PC-9 (cell line): Measurements from ENCODE around the gene RTF2.

Experiments used
- EZH2 ChIP-seq: fragments of 200-600 bp; sonication (generic); IDR thresholded peaks from 2 replicates; pipeline ENCODE4 v1.8.0; 2017; ENCODE audit warnings: antibody characterized with exemption, low read depth
- TF ChIP-seq, protein P1 (sequence below): fragments of 200-600 bp; sonication (generic); conservative IDR thresholded peaks from 2 replicates; pipeline ENCODE4 v1.6.1; 2017; ENCODE audit warnings: mixed run types, antibody characterized with exemption, mild to moderate bottlenecking, moderate library complexity

DNA sequence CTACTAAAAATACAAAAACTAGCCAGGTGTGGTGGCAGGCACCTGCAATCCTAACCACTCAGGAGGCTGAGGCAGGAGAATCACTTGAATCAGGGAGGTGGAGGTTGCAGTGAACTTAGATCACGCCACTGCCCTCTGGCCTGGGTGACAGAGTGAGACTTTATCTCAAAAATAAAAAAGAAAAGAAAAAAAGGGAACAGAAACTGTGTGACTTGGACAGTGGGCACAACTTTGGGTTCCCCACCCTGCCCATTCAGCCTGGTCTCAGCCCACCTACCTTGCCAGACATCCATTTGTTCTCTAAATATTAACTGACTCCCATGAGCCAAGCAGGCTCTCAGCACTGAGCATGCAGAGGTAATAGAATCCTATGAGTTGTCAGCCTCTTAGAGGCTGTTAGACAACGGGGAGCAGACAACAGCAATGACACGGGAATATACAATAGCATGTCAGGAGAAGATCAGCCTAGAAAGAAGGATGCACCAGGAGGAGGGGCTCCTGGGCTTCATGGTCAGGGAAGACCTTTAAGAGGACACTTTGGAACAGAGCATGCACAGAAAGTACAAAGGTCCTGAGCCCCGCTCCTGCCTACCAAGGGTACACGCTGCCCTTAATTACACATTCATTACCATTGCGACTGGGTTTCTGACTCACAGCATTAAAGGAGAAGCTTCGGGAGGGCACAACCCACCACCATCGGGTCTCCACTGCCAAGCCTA, 84.6 kb downstream of the RTF2 start:
- TF ChIP-seq, protein P1, sequence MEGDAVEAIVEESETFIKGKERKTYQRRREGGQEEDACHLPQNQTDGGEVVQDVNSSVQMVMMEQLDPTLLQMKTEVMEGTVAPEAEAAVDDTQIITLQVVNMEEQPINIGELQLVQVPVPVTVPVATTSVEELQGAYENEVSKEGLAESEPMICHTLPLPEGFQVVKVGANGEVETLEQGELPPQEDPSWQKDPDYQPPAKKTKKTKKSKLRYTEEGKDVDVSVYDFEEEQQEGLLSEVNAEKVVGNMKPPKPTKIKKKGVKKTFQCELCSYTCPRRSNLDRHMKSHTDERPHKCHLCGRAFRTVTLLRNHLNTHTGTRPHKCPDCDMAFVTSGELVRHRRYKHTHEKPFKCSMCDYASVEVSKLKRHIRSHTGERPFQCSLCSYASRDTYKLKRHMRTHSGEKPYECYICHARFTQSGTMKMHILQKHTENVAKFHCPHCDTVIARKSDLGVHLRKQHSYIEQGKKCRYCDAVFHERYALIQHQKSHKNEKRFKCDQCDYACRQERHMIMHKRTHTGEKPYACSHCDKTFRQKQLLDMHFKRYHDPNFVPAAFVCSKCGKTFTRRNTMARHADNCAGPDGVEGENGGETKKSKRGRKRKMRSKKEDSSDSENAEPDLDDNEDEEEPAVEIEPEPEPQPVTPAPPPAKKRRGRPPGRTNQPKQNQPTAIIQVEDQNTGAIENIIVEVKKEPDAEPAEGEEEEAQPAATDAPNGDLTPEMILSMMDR, result no peak
- no peak for TF ChIP-seq EZH2
